ENCODE measurements around the gene UGT1A9. TPM values are rescaled to one million over a fixed set of nuclear protein-coding genes. Genes with fewer than 3 reads are reported as not detected.

The UGT1A9 gene
- total and polyA plus RNA-seq, 2 experiments from 2014 or later: not detected

DNA sequence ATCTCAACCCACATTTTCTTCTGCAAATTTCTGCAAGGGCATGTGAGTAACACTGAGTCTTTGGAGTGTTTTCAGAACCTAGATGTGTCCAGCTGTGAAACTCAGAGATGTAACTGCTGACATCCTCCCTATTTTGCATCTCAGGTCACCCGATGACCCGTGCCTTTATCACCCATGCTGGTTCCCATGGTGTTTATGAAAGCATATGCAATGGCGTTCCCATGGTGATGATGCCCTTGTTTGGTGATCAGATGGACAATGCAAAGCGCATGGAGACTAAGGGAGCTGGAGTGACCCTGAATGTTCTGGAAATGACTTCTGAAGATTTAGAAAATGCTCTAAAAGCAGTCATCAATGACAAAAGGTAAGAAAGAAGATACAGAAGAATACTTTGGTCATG is 96.4 kb downstream of the UGT1A9 start:
- Histone ChIP-seq H3K4me1 (ENCODE audit: insufficient read depth) (no peaks in the 10 kb centered on the region), H4K20me1 (replicated peaks; ENCODE audit: insufficient read depth) (no peaks in the 10 kb centered on the region), H3K4me3 (no peak overlapping the region), H3K4me2 (no peak overlapping the region), H3K9me2 (ENCODE audit: insufficient read depth) (no peaks in the 10 kb centered on the region; the same call in 1 of the 2 replicates), H3K27ac (ENCODE audit: low read depth) (no peak overlapping the region), H3K36me3 (ENCODE audit: insufficient read depth) (no peaks in the 10 kb centered on the region), H3F3A (replicated peaks; ENCODE audit: low read depth) (no peaks in the 10 kb centered on the region), H2AFZ (no peak overlapping the region), H3K79me2 (replicated peaks; ENCODE audit: insufficient read depth) (no peaks in the 10 kb centered on the region), H3K27me3 (ENCODE audit: insufficient read depth) (no peaks in the 10 kb centered on the region)
- Mint-ChIP-seq H3K27me3 (ENCODE audit: insufficient read depth, low read depth, poor library complexity) (no peaks in the 10 kb centered on the region), H3K36me3 (ENCODE audit: low read depth) (no peaks in the 10 kb centered on the region; the same call in 2 of the 3 replicates), H3K4me1 (peaks cover 9% of the 10 kb centered on the region), H3K4me3 (no peak overlapping the region), H3K9me3 (peaks cover 3% of the 10 kb centered on the region; the same call in 2 of the 3 replicates), H3K27ac (no peak overlapping the region)
- ATAC-seq (no peak; the same call in 2 of the 3 replicates), DNase-seq (ENCODE audit: low spot score) (peak; percentile 11)
- TF ChIP-seq, protein P1, sequence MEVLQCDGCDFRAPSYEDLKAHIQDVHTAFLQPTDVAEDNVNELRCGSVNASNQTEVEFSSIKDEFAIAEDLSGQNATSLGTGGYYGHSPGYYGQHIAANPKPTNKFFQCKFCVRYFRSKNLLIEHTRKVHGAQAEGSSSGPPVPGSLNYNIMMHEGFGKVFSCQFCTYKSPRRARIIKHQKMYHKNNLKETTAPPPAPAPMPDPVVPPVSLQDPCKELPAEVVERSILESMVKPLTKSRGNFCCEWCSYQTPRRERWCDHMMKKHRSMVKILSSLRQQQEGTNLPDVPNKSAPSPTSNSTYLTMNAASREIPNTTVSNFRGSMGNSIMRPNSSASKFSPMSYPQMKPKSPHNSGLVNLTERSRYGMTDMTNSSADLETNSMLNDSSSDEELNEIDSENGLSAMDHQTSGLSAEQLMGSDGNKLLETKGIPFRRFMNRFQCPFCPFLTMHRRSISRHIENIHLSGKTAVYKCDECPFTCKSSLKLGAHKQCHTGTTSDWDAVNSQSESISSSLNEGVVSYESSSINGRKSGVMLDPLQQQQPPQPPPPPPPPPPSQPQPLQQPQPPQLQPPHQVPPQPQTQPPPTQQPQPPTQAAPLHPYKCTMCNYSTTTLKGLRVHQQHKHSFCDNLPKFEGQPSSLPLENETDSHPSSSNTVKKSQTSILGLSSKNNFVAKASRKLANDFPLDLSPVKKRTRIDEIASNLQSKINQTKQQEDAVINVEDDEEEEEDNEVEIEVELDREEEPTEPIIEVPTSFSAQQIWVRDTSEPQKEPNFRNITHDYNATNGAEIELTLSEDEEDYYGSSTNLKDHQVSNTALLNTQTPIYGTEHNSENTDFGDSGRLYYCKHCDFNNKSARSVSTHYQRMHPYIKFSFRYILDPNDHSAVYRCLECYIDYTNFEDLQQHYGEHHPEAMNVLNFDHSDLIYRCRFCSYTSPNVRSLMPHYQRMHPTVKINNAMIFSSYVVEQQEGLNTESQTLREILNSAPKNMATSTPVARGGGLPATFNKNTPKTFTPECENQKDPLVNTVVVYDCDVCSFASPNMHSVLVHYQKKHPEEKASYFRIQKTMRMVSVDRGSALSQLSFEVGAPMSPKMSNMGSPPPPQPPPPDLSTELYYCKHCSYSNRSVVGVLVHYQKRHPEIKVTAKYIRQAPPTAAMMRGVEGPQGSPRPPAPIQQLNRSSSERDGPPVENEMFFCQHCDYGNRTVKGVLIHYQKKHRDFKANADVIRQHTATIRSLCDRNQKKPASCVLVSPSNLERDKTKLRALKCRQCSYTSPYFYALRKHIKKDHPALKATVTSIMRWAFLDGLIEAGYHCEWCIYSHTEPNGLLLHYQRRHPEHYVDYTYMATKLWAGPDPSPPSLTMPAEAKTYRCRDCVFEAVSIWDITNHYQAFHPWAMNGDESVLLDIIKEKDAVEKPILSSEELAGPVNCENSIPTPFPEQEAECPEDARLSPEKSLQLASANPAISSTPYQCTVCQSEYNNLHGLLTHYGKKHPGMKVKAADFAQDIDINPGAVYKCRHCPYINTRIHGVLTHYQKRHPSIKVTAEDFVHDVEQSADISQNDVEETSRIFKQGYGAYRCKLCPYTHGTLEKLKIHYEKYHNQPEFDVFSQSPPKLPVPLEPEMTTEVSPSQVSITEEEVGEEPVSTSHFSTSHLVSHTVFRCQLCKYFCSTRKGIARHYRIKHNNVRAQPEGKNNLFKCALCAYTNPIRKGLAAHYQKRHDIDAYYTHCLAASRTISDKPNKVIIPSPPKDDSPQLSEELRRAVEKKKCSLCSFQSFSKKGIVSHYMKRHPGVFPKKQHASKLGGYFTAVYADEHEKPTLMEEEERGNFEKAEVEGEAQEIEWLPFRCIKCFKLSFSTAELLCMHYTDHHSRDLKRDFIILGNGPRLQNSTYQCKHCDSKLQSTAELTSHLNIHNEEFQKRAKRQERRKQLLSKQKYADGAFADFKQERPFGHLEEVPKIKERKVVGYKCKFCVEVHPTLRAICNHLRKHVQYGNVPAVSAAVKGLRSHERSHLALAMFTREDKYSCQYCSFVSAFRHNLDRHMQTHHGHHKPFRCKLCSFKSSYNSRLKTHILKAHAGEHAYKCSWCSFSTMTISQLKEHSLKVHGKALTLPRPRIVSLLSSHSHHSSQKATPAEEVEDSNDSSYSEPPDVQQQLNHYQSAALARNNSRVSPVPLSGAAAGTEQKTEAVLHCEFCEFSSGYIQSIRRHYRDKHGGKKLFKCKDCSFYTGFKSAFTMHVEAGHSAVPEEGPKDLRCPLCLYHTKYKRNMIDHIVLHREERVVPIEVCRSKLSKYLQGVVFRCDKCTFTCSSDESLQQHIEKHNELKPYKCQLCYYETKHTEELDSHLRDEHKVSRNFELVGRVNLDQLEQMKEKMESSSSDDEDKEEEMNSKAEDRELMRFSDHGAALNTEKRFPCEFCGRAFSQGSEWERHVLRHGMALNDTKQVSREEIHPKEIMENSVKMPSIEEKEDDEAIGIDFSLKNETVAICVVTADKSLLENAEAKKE (CRISPR knock-in tag; IDR thresholded peaks at IDR 0.05): no peak
- TF ChIP-seq CREB1 (CRISPR knock-in tag; IDR thresholded peaks at IDR 0.05; ENCODE audit: low read depth) (no peak), EZH2 (IDR thresholded peaks at IDR 0.05; ENCODE audit: low read depth, unreplicated experiment) (no peak), ZNF114 (CRISPR knock-in tag; IDR thresholded peaks at IDR 0.05) (no peak), POLR2AphosphoS5 (IDR thresholded peaks at IDR 0.05; ENCODE audit: low read depth) (no peak)
- TF ChIP-seq, protein P2, sequence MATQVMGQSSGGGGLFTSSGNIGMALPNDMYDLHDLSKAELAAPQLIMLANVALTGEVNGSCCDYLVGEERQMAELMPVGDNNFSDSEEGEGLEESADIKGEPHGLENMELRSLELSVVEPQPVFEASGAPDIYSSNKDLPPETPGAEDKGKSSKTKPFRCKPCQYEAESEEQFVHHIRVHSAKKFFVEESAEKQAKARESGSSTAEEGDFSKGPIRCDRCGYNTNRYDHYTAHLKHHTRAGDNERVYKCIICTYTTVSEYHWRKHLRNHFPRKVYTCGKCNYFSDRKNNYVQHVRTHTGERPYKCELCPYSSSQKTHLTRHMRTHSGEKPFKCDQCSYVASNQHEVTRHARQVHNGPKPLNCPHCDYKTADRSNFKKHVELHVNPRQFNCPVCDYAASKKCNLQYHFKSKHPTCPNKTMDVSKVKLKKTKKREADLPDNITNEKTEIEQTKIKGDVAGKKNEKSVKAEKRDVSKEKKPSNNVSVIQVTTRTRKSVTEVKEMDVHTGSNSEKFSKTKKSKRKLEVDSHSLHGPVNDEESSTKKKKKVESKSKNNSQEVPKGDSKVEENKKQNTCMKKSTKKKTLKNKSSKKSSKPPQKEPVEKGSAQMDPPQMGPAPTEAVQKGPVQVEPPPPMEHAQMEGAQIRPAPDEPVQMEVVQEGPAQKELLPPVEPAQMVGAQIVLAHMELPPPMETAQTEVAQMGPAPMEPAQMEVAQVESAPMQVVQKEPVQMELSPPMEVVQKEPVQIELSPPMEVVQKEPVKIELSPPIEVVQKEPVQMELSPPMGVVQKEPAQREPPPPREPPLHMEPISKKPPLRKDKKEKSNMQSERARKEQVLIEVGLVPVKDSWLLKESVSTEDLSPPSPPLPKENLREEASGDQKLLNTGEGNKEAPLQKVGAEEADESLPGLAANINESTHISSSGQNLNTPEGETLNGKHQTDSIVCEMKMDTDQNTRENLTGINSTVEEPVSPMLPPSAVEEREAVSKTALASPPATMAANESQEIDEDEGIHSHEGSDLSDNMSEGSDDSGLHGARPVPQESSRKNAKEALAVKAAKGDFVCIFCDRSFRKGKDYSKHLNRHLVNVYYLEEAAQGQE (IDR thresholded peaks at IDR 0.05; ENCODE audit: unreplicated experiment): no peak
- TF ChIP-seq, protein P3, sequence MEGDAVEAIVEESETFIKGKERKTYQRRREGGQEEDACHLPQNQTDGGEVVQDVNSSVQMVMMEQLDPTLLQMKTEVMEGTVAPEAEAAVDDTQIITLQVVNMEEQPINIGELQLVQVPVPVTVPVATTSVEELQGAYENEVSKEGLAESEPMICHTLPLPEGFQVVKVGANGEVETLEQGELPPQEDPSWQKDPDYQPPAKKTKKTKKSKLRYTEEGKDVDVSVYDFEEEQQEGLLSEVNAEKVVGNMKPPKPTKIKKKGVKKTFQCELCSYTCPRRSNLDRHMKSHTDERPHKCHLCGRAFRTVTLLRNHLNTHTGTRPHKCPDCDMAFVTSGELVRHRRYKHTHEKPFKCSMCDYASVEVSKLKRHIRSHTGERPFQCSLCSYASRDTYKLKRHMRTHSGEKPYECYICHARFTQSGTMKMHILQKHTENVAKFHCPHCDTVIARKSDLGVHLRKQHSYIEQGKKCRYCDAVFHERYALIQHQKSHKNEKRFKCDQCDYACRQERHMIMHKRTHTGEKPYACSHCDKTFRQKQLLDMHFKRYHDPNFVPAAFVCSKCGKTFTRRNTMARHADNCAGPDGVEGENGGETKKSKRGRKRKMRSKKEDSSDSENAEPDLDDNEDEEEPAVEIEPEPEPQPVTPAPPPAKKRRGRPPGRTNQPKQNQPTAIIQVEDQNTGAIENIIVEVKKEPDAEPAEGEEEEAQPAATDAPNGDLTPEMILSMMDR (conservative IDR thresholded peaks at IDR 0.05; ENCODE audit: low read depth in 2 of 2): no peak

Data from GM23338 (cell line).